IPS DF 6.9 (cell line): ENCODE data around the gene MVD.
"Not testable (repeated sequence)": the region's sequence is repeated elsewhere in the genome, so short reads cannot be mapped to it uniquely, and the experiment has no call there.

Source experiments
- DNase-seq: peaks from one replicate; pipeline ENCODE4 v3.0.0-alpha.2; 2013; ENCODE audit warnings: low read depth, low spot score
- H3K27ac ChIP-seq: one replicate; pipeline ENCODE4 v1.5.1; 2013; ENCODE audit warnings: low read length, control low read depth
- H3K27me3 ChIP-seq: 2 replicates; pipeline ENCODE4 v1.6.1; 2013; ENCODE audit warnings: mild to moderate bottlenecking, low read length; ENCODE audit not compliant: control insufficient read depth, insufficient read depth
- H3K36me3 ChIP-seq: 2 replicates; pipeline ENCODE4 v1.6.1; 2013; ENCODE audit warnings: low read length; ENCODE audit not compliant: control insufficient read depth, insufficient read depth
- H3K4me1 ChIP-seq: 2 replicates; pipeline ENCODE4 v1.6.1; 2013; ENCODE audit warnings: low read length; ENCODE audit not compliant: control insufficient read depth, insufficient read depth
- H3K4me3 ChIP-seq: 2 replicates; pipeline ENCODE4 v1.5.1; 2013; ENCODE audit warnings: mild to moderate bottlenecking, low read length
- H3K9me3 ChIP-seq: 2 replicates; pipeline ENCODE4 v1.6.1; 2013; ENCODE audit warnings: low read length, inconsistent platforms; ENCODE audit not compliant: control insufficient read depth, insufficient read depth
- WGBS: extraction: QIAGEN DNeasy Blood & Tissue Kit; methylation state at CpG from one replicate; pipeline ENCODE4 v1.1.7; 2013; ENCODE audit warnings: mixed read lengths, missing lambda C conversion rate; ENCODE audit not compliant: insufficient read length, insufficient coverage; 5-methylcytosine and 5-hydroxymethylcytosine counted together

Gene MVD

DNA sequence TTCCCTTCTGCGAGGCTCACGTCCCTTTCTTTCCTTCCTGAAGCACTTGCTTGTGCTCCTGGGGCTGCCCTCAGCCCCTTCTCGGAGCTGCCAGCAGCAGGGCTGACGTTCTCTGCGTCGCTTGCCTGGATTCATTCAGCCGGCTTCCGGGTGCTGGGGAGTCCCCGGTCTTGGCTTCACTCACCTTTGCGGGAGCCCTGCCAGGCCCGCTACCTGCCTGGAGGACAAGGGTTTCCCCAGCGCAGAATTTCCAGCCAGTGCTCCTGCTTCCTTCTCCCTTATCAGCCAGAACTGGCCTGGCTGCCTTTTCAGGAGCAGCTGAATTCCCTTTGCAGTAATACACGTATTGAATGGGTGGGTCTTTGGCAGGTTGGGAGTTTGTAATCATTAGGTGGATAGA, 46.6 kb downstream of the MVD start:
- Histone ChIP-seq H3K36me3 (peaks cover 3% of the 10 kb centered on the region; the same call in 1 of the 2 replicates), H3K27ac (no peak overlapping the region), H3K4me1 (peaks cover 2% of the 10 kb centered on the region; the same call in 1 of the 2 replicates), H3K9me3 (no peaks in the 10 kb centered on the region), H3K4me3 (no peak overlapping the region), H3K27me3 (no peaks in the 10 kb centered on the region)
- no peak for DNase-seq
- no CpG with 5 or more reads among the region's 13 CpGs for WGBS

- Histone ChIP-seq H3K27ac (no peak overlapping the region), H3K36me3 (peaks cover 3% of the 10 kb centered on the region; the same call in 1 of the 2 replicates), H3K4me3 (no peak overlapping the region), H3K4me1 (peaks cover 4% of the 10 kb centered on the region), H3K9me3 (no peaks in the 10 kb centered on the region), H3K27me3 (no peaks in the 10 kb centered on the region)
- DNase-seq, result no peak
- no CpG with 5 or more reads among the region's 19 CpGs for WGBS
Observed at GRCh38 chr16:88614818-88615580, 47.9 kb downstream of the MVD start.

- Histone ChIP-seq H3K9me3 (no peaks in the 10 kb centered on the region), H3K27ac (no peak overlapping the region), H3K36me3 (peaks cover 3% of the 10 kb centered on the region; the same call in 1 of the 2 replicates), H3K4me1 (peaks cover 4% of the 10 kb centered on the region), H3K27me3 (no peaks in the 10 kb centered on the region), H3K4me3 (no peak overlapping the region)
- no peak for DNase-seq
- WGBS, result no CpG with 5 or more reads among the region's 19 CpGs
Observed at GRCh38 chr16:88613911-88614817, 48.7 kb downstream of the MVD start.

- peaks cover 4% of the 10 kb centered on the region for H3K4me1 ChIP-seq
- H3K36me3 ChIP-seq, result peaks cover 3% of the 10 kb centered on the region; the same call in 1 of the 2 replicates
- no peak for DNase-seq
- H3K9me3 ChIP-seq, result no peaks in the 10 kb centered on the region
- no CpG with 5 or more reads among the region's 10 CpGs for WGBS
- no peak overlapping the region for H3K4me3 ChIP-seq
- H3K27me3 ChIP-seq, result no peaks in the 10 kb centered on the region
- H3K27ac ChIP-seq, result no peak overlapping the region
Observed at GRCh38 chr16:88613293-88613692, 49.6 kb downstream of the MVD start.

DNA sequence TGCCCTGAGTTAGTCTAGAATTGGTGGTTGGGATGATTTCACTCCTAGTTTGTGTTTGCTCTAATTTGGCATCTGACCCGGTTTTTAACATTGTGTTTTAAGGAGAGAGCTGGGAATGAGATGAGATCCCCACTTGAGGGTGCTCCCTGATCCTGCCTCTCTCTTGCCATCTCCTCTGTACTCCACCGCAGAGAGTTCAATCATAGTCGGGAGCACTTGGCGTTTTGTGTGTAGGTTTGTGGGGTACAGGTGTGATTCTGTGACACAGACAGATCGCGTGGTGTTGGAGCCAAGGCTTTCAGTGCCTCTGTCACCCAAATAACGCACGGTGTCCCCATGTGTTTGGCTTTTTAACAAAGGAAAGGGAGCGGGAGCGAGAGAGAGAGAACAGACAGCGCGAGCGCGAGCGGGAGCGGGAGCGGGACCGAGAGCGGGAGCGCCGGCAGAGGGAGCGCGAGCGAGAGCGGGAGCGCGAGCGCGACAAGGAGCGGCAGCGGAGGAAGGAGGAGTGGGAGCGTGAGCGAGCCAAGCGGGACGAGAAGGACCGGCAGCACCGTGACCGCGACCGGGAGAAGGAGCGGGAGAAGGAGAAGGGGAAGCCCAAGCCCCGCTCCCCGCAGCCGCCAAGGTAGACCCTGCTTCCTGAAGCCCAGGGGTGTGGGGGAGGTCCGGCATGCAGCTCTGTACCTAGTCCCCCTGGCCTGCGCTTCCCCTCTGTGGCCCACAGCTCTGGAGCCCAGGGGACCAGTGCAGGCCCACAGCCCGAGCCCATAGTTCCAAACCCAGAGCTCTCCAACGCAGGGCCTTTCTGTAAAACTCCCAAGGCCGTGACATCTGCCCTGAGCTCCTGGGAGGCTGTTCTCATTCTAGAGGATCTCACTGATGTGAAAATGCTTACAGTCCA, 51.7 kb downstream of the MVD start:
- H3K36me3 ChIP-seq, result peaks cover 7% of the 10 kb centered on the region
- H3K27me3 ChIP-seq, result no peaks in the 10 kb centered on the region
- no CpG with 5 or more reads among the region's 49 CpGs for WGBS
- peak overlapping the region; percentile 5; the same call in 1 of the 2 replicates for H3K4me3 ChIP-seq
- H3K9me3 ChIP-seq, result no peaks in the 10 kb centered on the region
- no peak overlapping the region for H3K27ac ChIP-seq
- H3K4me1 ChIP-seq, result peaks cover 2% of the 10 kb centered on the region
- no peak for DNase-seq

DNA sequence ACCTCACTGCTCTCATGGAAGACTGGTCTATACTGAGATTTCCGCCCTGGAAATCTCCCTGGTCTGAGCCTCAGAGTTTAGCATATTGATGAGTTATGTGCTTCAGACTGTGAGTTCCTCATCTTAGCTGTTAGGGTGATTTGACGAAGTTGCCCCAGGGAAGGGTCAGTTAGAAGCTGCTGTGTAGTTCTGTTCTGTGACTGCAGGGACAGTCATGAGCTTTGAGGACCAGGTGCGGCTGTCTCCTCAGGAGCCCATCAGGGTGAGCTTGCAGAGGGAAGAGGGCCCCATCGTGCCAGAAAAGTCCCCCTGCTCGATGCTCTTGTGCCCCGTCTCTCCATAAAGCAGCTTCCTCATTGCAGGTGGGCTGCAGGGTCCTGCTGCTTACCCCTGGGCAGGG, 52.8 kb downstream of the MVD start:
- Histone ChIP-seq H3K9me3 (no peaks in the 10 kb centered on the region), H3K4me3 (no peak overlapping the region), H3K27ac (no peak overlapping the region), H3K4me1 (peaks cover 2% of the 10 kb centered on the region), H3K27me3 (no peaks in the 10 kb centered on the region), H3K36me3 (peaks cover 8% of the 10 kb centered on the region)
- no CpG with 5 or more reads among the region's 6 CpGs for WGBS
- no peak for DNase-seq

DNA sequence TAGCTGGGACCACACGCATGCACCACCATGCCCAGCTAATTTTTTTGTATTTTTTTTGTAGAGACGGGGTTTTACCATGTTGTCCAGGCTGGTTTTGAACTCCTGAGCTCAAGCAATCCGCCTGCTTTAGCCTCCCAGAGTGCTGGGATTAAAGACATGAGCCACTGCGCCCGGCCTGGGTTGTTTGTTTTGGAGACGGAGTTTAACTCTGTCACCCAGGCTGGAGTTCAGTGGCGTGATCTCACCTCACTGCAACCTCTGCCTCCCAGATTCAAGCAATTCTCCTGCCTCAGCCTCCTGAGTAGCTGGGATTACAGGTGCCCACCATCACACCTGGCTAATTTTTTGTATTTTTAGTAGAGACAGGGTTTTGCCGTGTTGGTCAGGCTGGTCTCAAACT, 53.5 kb downstream of the MVD start:
- not testable (repeated sequence) for DNase-seq, H3K27me3 ChIP-seq, H3K4me3 ChIP-seq, H3K4me1 ChIP-seq, H3K9me3 ChIP-seq, H3K27ac ChIP-seq, H3K36me3 ChIP-seq
- WGBS, result no CpG with 5 or more reads among the region's 8 CpGs

GRCh38 chr16:88608076-88608475, 54.8 kb downstream of the MVD start:
- Histone ChIP-seq H3K9me3 (no peaks in the 10 kb centered on the region), H3K27ac (no peak overlapping the region), H3K4me3 (no peak overlapping the region), H3K27me3 (no peaks in the 10 kb centered on the region), H3K4me1 (peaks cover 2% of the 10 kb centered on the region), H3K36me3 (peaks cover 8% of the 10 kb centered on the region)
- no CpG with 5 or more reads among the region's 6 CpGs for WGBS
- no peak for DNase-seq

GRCh38 chr16:88606148-88606757, 56.6 kb downstream of the MVD start:
- DNase-seq, result no peak
- Histone ChIP-seq H3K27ac (no peak overlapping the region), H3K9me3 (no peaks in the 10 kb centered on the region), H3K4me3 (no peak overlapping the region), H3K27me3 (no peaks in the 10 kb centered on the region), H3K36me3 (peaks cover 14% of the 10 kb centered on the region), H3K4me1 (peaks cover 2% of the 10 kb centered on the region)
- no CpG with 5 or more reads among the region's 17 CpGs for WGBS
